PC-3 (cell line): ENCODE measurements around the gene ST7.

ENCODE experiments used
- EZH2 ChIP-seq: fragments of 300-600 bp; sonication (generic); IDR thresholded peaks from one replicate; pipeline ENCODE4 v1.6.1; 2017; ENCODE audit warnings: antibody characterized with exemption, mild to moderate bottlenecking, low read length; ENCODE audit not compliant: unreplicated experiment
- TF ChIP-seq, protein P1 (sequence below): fragments of 300-600 bp; sonication (generic); conservative IDR thresholded peaks from 2 replicates; pipeline ENCODE4 v1.5.1; 2017; ENCODE audit warnings: antibody characterized with exemption, low read depth, mild to moderate bottlenecking, low read length

GRCh38 chr7:117146511-117146910, 193.2 kb downstream of the ST7 start:
- TF ChIP-seq, protein P1, sequence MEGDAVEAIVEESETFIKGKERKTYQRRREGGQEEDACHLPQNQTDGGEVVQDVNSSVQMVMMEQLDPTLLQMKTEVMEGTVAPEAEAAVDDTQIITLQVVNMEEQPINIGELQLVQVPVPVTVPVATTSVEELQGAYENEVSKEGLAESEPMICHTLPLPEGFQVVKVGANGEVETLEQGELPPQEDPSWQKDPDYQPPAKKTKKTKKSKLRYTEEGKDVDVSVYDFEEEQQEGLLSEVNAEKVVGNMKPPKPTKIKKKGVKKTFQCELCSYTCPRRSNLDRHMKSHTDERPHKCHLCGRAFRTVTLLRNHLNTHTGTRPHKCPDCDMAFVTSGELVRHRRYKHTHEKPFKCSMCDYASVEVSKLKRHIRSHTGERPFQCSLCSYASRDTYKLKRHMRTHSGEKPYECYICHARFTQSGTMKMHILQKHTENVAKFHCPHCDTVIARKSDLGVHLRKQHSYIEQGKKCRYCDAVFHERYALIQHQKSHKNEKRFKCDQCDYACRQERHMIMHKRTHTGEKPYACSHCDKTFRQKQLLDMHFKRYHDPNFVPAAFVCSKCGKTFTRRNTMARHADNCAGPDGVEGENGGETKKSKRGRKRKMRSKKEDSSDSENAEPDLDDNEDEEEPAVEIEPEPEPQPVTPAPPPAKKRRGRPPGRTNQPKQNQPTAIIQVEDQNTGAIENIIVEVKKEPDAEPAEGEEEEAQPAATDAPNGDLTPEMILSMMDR = no peak
- no peak for TF ChIP-seq EZH2
